ENCODE measurements around the gene ARHGAP32. TPM values are rescaled to one million over a fixed set of nuclear protein-coding genes. Genes with fewer than 3 reads are reported as not detected.

ARHGAP32 gene
- total and polyA plus RNA-seq, 7 donors, result 9.2 to 20.0 (median 12.0) TPM

- H3K27ac ChIP-seq, result no peak overlapping the region
- H3K36me3 ChIP-seq, result no peaks in the 10 kb centered on the region
- H3K9me3 ChIP-seq, result no peaks in the 10 kb centered on the region
- TF ChIP-seq, protein P1, sequence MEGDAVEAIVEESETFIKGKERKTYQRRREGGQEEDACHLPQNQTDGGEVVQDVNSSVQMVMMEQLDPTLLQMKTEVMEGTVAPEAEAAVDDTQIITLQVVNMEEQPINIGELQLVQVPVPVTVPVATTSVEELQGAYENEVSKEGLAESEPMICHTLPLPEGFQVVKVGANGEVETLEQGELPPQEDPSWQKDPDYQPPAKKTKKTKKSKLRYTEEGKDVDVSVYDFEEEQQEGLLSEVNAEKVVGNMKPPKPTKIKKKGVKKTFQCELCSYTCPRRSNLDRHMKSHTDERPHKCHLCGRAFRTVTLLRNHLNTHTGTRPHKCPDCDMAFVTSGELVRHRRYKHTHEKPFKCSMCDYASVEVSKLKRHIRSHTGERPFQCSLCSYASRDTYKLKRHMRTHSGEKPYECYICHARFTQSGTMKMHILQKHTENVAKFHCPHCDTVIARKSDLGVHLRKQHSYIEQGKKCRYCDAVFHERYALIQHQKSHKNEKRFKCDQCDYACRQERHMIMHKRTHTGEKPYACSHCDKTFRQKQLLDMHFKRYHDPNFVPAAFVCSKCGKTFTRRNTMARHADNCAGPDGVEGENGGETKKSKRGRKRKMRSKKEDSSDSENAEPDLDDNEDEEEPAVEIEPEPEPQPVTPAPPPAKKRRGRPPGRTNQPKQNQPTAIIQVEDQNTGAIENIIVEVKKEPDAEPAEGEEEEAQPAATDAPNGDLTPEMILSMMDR (IDR thresholded peaks at IDR 0.05), result no peak
- no peak for TF ChIP-seq EP300 (IDR thresholded peaks at IDR 0.05)
- no peak for TF ChIP-seq POLR2AphosphoS5 (IDR thresholded peaks at IDR 0.05)
- TF ChIP-seq POLR2A (IDR thresholded peaks at IDR 0.05), result no peak
- DNase-seq, result no peak
- no peak overlapping the region for H3K4me3 ChIP-seq
- H3K4me1 ChIP-seq, result no peaks in the 10 kb centered on the region
- 74 to 88% methylated on average over 5 of the region's 5 CpGs for WGBS, 2 donors
- intact Hi-C loops (cut with DNase I), result no loop called here
- no peaks in the 10 kb centered on the region for H3K27me3 ChIP-seq
Observed at GRCh38 chr11:128919216-128919615, 272.9 kb downstream of the ARHGAP32 start.

- intact Hi-C loops (cut with DNase I), result no loop called here
- WGBS, 2 donors, result 48 to 64% methylated on average over 5 of the region's 5 CpGs
Observed at GRCh38 chr11:128917144-128917724, 274.9 kb downstream of the ARHGAP32 start.

DNA sequence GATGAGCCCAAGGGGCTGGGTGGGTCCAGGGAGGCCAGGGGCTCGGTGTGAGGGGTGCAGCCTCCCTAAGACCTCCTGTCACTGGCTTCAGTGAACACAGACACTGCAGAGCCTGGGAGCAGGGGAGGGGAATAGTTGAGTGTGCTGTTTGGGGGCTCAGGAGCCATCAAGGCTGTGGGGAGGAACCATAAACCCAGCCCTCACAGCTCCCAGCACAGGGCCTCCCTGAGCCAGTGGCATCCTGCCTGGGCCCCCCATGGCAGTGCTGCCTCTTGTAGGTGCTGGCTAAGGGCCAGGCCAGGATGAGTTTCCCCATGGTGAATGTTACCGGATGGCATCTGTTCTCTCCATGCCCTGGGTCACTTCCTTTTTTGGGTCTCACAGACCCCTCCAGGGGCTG is 275.4 kb downstream of the ARHGAP32 start:
- no peak overlapping the region for H3K4me3 ChIP-seq
- H3K4me1 ChIP-seq, result no peaks in the 10 kb centered on the region
- no peaks in the 10 kb centered on the region for H3K9me3 ChIP-seq
- 75 to 77% methylated on average over 2 of the region's 2 CpGs for WGBS, 2 donors
- H3K27me3 ChIP-seq, result peaks cover 0 to 4% (median 0%) of the 10 kb centered on the region in 3 donors
- TF ChIP-seq POLR2A (IDR thresholded peaks at IDR 0.05) (no peak), EP300 (IDR thresholded peaks at IDR 0.05) (no peak), POLR2AphosphoS5 (IDR thresholded peaks at IDR 0.05) (no peak)
- TF ChIP-seq, protein P1 (IDR thresholded peaks at IDR 0.05), result no peak
- no peaks in the 10 kb centered on the region for H3K36me3 ChIP-seq
- intact Hi-C loops (cut with DNase I), result no loop called here
- DNase-seq, result no peak
- no peak overlapping the region for H3K27ac ChIP-seq

More at GRCh38 chr11:128917144-128917724, 274.9 kb downstream of the ARHGAP32 start:
- Histone ChIP-seq H3K4me3 (no peak overlapping the region), H3K36me3 (no peaks in the 10 kb centered on the region), H3K27me3 (no peaks in the 10 kb centered on the region), H3K4me1 (no peaks in the 10 kb centered on the region), H3K9me3 (no peaks in the 10 kb centered on the region), H3K27ac (no peak overlapping the region)
- TF ChIP-seq EP300 (IDR thresholded peaks at IDR 0.05) (no peak), POLR2A (IDR thresholded peaks at IDR 0.05) (no peak), POLR2AphosphoS5 (IDR thresholded peaks at IDR 0.05) (no peak)
- TF ChIP-seq, protein P1 (IDR thresholded peaks at IDR 0.05), result no peak
- DNase-seq, result no peak

- 63 to 73% methylated on average over 3 of the region's 3 CpGs for WGBS, 2 donors
- H3K27ac ChIP-seq, result no peak overlapping the region
Observed at GRCh38 chr11:128916037-128916572, 276.0 kb downstream of the ARHGAP32 start.

More at GRCh38 chr11:128916037-128916572, 276.0 kb downstream of the ARHGAP32 start:
- H3K4me1 ChIP-seq, result no peaks in the 10 kb centered on the region
- TF ChIP-seq POLR2A (IDR thresholded peaks at IDR 0.05), result no peak
- TF ChIP-seq POLR2AphosphoS5 (IDR thresholded peaks at IDR 0.05), result no peak
- no peak for TF ChIP-seq EP300 (IDR thresholded peaks at IDR 0.05)
- TF ChIP-seq, protein P1 (IDR thresholded peaks at IDR 0.05), result no peak
- no peak for DNase-seq
- intact Hi-C loops (cut with DNase I), result no loop called here
- no peaks in the 10 kb centered on the region for H3K36me3 ChIP-seq
- H3K27me3 ChIP-seq, result peaks cover 0 to 8% (median 0%) of the 10 kb centered on the region in 3 donors
- no peak overlapping the region for H3K4me3 ChIP-seq
- no peaks in the 10 kb centered on the region for H3K9me3 ChIP-seq
